NCI-H82 treated with DMSO at 0.1 percent for 48 hours (cell line): ENCODE data around the gene IFT88.
A peak's percentile ranks its signal among the peaks of the same experiment; 100 is the strongest.

ENCODE experiments used
- DNase-seq: peaks from one replicate; lab custom pipeline; 2025; ENCODE audit not compliant: unreplicated experiment; lab: John Stamatoyannopoulos, UW

The IFT88 gene

GRCh38 chr13:20684546-20684945, 117.6 kb downstream of the IFT88 start:
- DNase-seq, result no peak

- no peak for DNase-seq
Measured at GRCh38 chr13:20685092-20685491, 118.1 kb downstream of the IFT88 start.

- DNase-seq, result no peak
Measured at GRCh38 chr13:20686167-20686566, 119.2 kb downstream of the IFT88 start.

GRCh38 chr13:20686863-20687579, 120.1 kb downstream of the IFT88 start:
- DNase-seq, result no peak

DNA sequence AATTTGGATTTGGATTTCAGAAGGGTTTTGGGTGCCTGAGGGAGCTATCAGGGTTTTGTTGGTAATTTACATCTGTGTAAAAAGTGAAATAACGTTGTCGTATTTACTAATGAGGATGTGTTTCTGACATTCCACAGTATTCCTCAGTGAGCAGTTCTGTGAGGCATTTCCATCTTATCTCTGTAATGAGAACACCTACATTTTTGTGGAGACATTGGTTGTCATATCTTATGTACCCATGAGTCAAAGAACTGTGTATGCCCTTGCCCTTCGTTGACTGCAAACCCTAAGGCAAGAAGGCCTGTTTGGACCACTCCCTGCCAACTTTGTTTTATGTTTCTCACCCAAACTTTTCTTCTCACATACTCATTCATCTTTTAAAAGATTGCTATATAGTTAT, 122.3 kb downstream of the IFT88 start:
- DNase-seq, result no peak

- DNase-seq, result no peak
Measured at GRCh38 chr13:20691616-20692015, 124.7 kb downstream of the IFT88 start.

DNA sequence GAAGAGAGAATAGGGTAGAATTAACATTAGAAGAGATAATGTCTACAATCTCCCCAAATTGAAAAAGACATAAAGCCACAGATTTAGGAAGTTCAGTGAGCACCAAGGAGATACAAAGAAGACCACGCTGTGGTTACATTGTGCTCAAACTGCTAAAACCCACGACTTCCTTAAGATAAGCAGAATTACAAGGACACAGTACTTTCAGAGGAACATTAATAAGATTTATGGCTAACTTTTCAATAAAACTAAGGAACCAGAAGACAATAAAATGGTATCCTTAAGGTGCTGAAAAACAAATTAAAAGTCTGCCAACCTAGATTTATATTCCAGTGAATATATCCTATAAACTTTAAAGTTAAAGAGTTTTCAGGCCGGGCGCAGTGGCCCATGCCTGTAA, 129.1 kb downstream of the IFT88 start:
- DNase-seq, result no peak

- no peak for DNase-seq
Measured at GRCh38 chr13:20699715-20700114, 132.8 kb downstream of the IFT88 start.

DNA sequence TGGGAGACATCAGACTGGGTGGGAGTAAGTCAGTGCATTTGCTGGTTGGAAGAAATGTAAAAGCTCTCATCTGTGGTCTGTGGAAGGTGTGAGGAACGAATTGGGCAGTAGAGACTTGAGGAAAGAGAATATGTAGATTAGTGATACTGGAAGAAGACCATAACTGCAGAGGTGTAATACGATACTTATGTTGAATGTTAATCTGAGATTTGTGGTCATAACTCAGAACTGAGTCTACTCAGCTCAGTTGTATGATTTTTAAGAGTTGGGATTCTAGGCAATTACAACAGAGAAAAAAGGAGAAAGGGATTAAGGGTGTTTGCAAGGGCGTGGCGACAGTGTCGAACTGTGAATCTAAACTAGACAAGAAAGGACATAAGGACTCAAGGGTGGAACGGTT, 133.3 kb downstream of the IFT88 start:
- no peak for DNase-seq

GRCh38 chr13:20701461-20701860, 134.5 kb downstream of the IFT88 start:
- peak; percentile 86 for DNase-seq

DNA sequence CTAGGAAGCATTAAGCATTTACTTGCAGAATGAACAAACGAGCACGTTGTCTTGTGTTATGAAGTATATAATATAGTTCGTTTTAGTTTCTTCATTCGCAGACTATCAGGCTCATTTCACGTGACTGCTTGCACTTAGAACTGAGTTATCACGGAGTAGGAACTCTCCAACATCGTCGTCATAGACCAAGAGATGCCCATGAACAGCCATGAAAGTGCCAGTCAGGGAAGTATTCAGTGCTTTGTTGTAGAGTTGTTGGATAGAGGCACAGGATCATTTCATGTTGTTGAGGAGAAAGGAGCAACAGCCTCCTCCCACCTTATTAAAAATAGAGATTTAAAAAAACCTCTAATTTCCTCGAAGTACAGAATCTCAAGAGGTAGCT, 135.6 kb downstream of the IFT88 start:
- no peak for DNase-seq

GRCh38 chr13:20702915-20703779, 136.2 kb downstream of the IFT88 start, which contains the start of gene IL17D:
TSS of gene IL17D (plus strand) at chr13:20703699. CDS start at chr13:20704002, 303 bp downstream.
- no peak for DNase-seq

DNA sequence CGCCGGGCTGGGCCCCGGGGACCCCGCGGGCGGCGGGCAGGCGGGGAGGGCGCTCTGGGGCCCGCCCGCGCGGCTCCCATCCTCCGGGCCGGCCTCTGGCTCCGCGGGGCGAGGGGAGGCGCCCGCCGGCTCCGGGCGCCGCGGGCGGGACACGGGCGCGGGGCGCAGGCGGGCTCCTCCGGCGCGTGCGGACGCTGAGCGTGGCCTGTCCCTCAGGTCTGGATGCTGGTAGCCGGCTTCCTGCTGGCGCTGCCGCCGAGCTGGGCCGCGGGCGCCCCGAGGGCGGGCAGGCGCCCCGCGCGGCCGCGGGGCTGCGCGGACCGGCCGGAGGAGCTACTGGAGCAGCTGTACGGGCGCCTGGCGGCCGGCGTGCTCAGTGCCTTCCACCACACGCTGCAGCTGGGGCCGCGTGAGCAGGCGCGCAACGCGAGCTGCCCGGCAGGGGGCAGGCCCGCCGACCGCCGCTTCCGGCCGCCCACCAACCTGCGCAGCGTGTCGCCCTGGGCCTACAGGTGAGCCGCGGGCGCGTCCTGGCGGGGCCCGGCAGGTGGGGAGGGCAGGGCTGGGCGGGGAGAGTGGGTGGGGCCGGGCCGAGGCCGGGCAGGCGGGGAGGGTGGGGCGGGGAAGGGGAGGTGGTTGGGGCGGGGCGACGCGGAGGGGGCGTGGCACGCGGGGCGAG, 137.0 kb downstream of the IFT88 start:
- peak; percentile 31 for DNase-seq

- no peak for DNase-seq
Measured at GRCh38 chr13:20704459-20705069, 137.6 kb downstream of the IFT88 start.

DNA sequence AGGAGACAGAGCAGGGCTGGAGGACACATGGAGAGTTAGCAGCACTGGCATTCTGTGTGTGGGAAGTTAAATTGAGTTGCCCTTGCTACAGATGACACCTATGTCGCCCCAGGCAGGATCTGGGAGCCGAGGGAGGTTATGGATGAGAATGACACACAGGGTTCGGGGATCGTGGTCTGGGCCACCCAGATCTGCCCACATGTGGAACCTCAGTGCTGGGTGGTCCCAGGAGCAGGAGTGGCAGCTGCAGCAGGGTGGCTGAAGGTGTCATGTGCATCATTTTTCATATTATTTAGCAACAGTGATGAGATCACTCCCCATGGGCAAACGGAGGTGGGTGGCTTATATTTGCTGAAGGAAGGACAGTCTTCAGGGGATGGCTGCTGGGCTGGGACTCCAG, 139.7 kb downstream of the IFT88 start:
- DNase-seq, result no peak

GRCh38 chr13:20708216-20708615, 141.3 kb downstream of the IFT88 start:
- no peak for DNase-seq

DNA sequence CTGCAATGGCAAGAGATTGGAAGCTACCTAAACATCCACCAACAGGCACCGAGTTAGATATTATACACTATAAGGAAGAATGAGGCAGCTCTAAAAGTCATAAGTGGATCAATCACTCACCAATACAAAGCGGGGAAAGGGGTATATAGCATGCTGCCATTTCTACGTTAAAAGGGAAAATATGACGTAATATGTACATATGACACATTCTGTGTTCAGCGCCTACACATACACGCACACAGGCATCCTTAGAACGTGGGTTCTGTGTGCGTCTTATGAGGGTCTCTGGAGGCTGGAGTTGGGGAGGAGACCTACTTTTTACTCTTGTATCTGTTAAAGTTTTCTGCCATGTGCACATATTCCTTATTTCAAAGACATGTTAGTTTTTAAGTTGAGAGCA, 142.4 kb downstream of the IFT88 start:
- no peak for DNase-seq

- DNase-seq, result no peak
Measured at GRCh38 chr13:20709782-20710181, 142.8 kb downstream of the IFT88 start.

- DNase-seq, result no peak
Measured at GRCh38 chr13:20711301-20712044, 144.5 kb downstream of the IFT88 start.

DNA sequence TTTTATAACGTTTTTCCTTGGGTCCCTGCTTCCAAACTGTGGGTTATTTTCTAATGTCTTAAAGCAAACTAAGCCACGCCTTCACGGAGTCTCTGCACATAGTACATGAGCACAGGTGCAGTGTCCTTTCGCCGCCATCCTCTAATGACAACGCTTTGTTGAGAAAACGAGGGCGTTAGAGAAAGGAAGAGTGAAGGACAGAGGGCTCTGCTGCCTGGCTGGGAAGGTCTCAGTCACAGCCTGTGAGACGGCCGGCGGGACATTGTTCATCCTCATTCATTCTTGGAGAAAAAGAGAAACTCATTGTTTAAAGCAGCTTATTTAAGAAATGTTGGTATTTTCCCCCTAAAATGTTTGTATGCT, 146.0 kb downstream of the IFT88 start:
- no peak for DNase-seq

DNA sequence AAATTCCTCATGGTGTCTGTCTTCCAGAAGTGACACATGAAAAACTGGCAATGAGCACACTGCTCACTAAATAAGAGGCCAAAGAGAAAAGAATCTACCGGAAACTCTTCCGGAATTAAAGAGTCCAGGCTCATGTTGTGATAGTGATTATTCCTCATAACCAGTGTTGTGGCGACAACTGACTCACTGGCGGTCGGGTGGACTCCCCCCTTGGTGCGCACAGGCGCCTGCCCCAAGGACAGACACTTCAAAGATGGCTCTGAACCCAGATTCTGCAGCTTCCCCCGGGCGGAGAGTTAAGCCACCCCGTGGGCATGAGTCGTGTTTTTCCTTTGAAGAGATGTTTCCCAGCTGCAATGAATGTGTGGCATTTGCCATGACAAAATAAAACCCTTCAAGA, 146.8 kb downstream of the IFT88 start:
- no peak for DNase-seq
